Natural killer cell treated with Interleukin-12 subunit alpha and Interleukin-12 subunit beta and Interleukin-15 and Interleukin-18, amount 100 ng/mL, for 72 hours (primary cell): ENCODE measurements around the gene CPTP. TPM values are rescaled to one million over a fixed set of nuclear protein-coding genes. Genes with fewer than 3 reads are reported as not detected.
"Not testable (repeated sequence)": the region's sequence is repeated elsewhere in the genome, so short reads cannot be mapped to it uniquely, and the experiment has no call there.

ENCODE experiments used
- ATAC-seq, 2 donors: fragments of 150-1000 bp; cut with Tn5 transposase in 1 of 2; sonication (Bioruptor Pico), chemical (Tn5 transposase) in 1 of 2; 2 replicates each; pipeline ENCODE4 v1.10.0; 2021
- DNase-seq: peaks from one replicate; pipeline ENCODE4 v3.0.0; 2022; ENCODE audit warnings: low spot score
- H3K27ac Mint-ChIP-seq, 2 donors: 1 replicate in 1 of 2; 2 replicates in 1 of 2; pipeline ENCODE4 v1.8.0; 2022; ENCODE audit warnings: mixed read lengths in 2 of 2, mild to moderate bottlenecking in 1 of 2, moderate library complexity in 1 of 2
- H3K27me3 Mint-ChIP-seq, 2 donors: 1 replicate in 1 of 2; 2 replicates in 1 of 2; pipeline ENCODE4 v1.8.0; 2022; ENCODE audit warnings: mixed read lengths in 2 of 2
- H3K36me3 Mint-ChIP-seq: one replicate; pipeline ENCODE4 v1.8.0; 2022; ENCODE audit warnings: mixed read lengths
- H3K4me1 Mint-ChIP-seq, 2 donors: 1 replicate in 1 of 2; 2 replicates in 1 of 2; pipeline ENCODE4 v1.8.0; 2022; ENCODE audit warnings: low read depth in 2 of 2, mixed read lengths in 2 of 2, mild to moderate bottlenecking in 1 of 2
- H3K4me3 Mint-ChIP-seq: one replicate; pipeline ENCODE4 v1.8.0; 2022; ENCODE audit warnings: mixed read lengths
- H3K9me3 Mint-ChIP-seq: 2 replicates; pipeline ENCODE4 v1.8.0; 2022; ENCODE audit warnings: mixed read lengths
- total RNA-seq, 2 donors: library from RNA; stranded (reverse); gene quantifications; one replicate each; pipeline ENCODE4 v1.2.3, GENCODE V29; 2022

Gene CPTP
- total RNA-seq, 2 donors from 2014 or later: 15.7 to 20.1 TPM

DNA sequence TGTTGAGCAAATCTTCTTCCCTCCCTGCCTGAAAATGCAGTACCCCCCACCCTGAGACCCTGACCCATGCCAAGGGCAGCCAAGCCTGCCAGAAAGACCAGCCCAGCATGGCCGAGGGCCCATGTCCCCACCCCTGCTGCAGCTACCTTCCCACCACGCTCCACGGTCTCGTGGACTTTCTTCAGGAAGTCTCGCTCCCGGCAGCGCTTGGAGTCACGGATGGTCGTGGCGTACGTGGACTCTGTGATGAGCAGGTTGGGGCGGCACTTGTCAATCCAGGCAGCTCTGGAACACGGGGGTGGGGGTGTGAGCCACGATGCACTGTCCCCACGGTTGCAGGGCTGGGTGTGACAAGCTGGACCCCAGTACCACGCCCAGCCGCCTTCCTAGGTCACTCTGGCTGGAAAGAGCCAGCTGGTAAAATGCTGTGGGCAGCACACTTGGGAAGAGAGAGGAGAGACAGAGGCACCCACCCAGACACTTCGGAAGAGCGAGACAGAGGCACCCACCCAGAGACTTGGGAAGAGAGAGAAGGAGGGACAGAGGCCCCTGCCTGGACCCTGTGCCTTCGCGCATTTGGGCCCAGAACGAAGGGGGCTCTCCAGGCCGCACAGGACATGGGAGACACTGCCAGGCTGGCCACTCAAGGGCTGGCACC is 9.8 kb upstream of the CPTP start:
- no peak for DNase-seq
- H3K9me3 Mint-ChIP-seq: no peaks in the 10 kb centered on the region
- no peak overlapping the region for H3K27ac Mint-ChIP-seq
- no peaks in the 10 kb centered on the region for H3K36me3 Mint-ChIP-seq
- H3K27me3 Mint-ChIP-seq: no peaks in the 10 kb centered on the region
- no peak overlapping the region for H3K4me3 Mint-ChIP-seq
- no peak for ATAC-seq
- H3K4me1 Mint-ChIP-seq: peaks cover 0 to 7% of the 10 kb centered on the region in 2 donors

DNA sequence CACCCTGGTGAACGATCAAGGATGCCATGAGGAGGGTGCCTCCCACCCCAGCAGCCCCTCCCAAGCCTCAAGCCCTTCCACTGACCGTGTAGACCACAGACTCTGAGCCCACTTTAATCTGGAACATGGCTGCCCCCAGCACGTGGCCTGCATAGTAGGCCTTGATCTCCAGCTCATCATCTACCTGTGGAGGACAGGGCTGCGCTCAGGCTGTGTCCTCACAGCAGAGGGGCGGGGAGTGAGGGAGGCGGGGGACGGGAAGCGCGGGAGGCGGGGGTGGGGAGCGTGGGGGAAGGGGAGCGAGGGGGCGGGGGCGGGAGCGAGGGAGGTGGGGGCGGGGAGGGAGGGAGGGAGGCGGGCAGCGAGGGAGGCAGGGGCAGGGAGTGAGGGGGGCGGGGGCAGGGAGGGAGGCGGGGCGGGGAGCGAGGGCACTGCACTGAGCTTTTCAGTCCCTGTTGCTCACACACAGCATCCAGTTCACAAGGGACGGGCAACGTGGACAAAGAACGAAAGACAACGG is 9.1 kb upstream of the CPTP start:
- no peaks in the 10 kb centered on the region for H3K36me3 Mint-ChIP-seq
- H3K27me3 Mint-ChIP-seq: no peaks in the 10 kb centered on the region
- DNase-seq (no peak), ATAC-seq (no peak)
- H3K27ac Mint-ChIP-seq: no peak overlapping the region
- H3K4me3 Mint-ChIP-seq: no peak overlapping the region
- H3K4me1 Mint-ChIP-seq: peaks cover 0 to 11% of the 10 kb centered on the region in 2 donors
- no peaks in the 10 kb centered on the region for H3K9me3 Mint-ChIP-seq

DNA sequence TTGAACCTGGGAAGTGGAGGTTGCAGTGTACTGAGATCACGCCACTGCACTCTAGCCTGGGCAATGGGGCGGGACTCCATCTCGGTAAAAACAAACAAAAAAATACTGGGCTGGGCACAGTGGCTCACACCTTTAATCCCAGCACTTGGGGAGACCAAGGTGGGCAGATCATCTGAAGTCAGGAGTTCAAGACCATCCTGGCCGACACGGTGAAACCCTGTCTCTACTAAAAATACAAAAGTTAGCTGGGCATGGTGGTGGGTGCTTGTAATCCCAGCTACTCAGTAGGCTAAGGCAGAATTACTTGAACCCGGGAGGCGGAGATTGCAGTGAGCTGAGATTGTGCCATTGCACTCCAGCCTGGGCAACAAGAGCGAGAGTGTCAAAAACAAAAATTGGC is 8.4 kb upstream of the CPTP start:
- H3K4me3 Mint-ChIP-seq, ATAC-seq, DNase-seq, H3K9me3 Mint-ChIP-seq, H3K27me3 Mint-ChIP-seq, H3K36me3 Mint-ChIP-seq: not testable (repeated sequence)
- Mint-ChIP-seq H3K27ac (peak overlapping the region in 1 of 2 donors; percentile 68), H3K4me1 (peaks cover 0 to 11% of the 10 kb centered on the region in 2 donors)

DNA sequence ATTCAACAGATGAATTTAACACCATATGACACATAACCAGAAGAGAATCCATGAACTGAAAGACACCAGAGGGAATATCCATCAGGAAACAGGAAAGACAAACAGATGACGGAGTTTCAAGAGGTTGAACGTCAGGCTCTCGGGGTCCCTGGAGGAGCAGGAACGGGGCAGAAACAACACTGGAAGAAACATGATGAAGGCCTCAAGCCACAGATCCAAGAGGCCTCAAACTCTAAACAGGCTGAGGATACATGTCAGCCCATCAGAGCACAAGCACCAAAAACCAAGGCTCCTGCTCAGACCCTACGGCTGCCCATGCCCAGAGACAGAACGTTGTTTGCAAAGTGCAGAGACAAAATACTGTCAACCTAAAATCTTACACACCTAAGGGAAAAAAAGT is 7.2 kb upstream of the CPTP start:
- H3K4me3 Mint-ChIP-seq: no peak overlapping the region

DNA sequence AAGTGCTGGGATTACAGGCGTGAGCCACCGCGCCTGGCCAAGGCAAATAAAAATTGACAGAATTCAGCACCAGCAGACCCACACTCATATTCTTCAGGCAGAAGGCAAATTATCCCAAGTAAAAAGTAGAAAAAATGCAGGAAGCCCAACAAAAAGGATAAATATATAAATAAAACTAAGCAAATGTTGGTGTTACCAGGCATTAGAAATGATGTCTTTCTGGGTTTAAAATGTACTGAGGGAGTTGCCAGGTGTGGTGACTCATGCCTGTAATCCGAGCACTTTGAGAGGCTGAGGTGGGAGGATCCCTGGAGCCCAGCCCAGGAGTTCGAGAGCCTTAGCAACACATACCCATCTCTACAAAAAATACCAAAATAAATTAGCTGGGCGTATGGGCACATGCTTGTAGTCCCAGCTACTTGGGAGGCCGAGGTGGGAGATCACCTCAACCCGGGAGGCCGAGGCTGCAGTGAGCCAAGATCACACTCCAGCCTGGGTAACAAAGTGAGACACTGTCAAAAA is 6.4 kb upstream of the CPTP start:
- H3K36me3 Mint-ChIP-seq: no peaks in the 10 kb centered on the region

More for the DNA sequence above, 7.2 kb upstream of the CPTP start:
- Mint-ChIP-seq H3K9me3 (no peaks in the 10 kb centered on the region), H3K27ac (no peak overlapping the region), H3K27me3 (no peaks in the 10 kb centered on the region), H3K4me1 (peaks cover 5 to 15% of the 10 kb centered on the region in 2 donors), H3K36me3 (no peaks in the 10 kb centered on the region)
- DNase-seq (no peak), ATAC-seq (no peak)

DNA sequence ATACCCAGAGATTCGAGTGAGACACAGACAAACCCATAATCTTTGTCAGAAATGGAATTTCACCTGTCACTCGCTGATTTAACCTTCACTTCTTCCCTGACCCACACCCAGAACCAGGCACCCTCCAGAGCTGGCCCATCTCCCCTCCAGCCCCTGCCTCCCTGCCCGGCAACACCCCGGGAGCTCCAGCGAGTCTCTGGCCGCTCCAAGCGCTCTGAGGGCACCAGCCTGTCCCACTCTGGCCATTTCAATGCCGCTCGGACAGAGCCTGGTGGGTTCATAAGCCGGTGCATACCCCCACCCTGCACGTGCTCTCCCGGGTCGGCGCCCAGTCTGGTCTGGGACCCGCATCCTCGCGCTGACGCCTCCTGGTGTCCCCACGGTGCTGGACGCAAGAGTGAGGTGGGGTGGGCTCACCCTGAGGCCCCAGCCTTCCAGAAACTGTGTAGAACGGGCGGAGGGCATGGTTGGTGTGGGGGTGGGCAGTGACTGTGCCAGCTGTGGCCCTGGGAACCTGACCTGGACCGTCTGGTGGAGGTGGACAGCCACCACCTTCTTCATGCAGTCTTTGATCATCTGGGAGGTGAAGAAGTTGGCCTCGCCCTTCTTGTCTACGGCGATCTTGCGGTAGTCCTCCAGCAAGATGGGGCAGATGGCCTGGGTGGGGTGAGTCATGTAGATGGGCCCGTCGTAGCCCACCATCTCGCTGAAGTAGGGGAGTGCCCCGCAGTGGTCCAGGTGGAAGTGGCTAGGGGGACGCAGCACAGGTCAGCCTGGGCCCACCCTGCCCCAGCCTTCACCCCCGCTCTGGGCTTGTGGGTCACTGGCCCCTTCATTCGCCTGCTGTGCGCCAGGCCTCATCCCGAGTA is 5.6 kb upstream of the CPTP start:
- Mint-ChIP-seq H3K9me3 (no peaks in the 10 kb centered on the region), H3K27ac (peak overlapping the region in 1 of 2 donors; percentile 47), H3K4me1 (peaks cover 20 to 25% of the 10 kb centered on the region in 2 donors), H3K4me3 (no peak overlapping the region), H3K27me3 (no peaks in the 10 kb centered on the region), H3K36me3 (peaks cover 6% of the 10 kb centered on the region)
- ATAC-seq (no peak), DNase-seq (no peak)

More for the DNA sequence above, 6.4 kb upstream of the CPTP start:
- Mint-ChIP-seq H3K27me3 (no peaks in the 10 kb centered on the region), H3K9me3 (no peaks in the 10 kb centered on the region), H3K4me1 (peaks cover 13 to 19% of the 10 kb centered on the region in 2 donors), H3K27ac (no peak overlapping the region), H3K4me3 (no peak overlapping the region)
- no peak for DNase-seq
- ATAC-seq: no peak

DNA sequence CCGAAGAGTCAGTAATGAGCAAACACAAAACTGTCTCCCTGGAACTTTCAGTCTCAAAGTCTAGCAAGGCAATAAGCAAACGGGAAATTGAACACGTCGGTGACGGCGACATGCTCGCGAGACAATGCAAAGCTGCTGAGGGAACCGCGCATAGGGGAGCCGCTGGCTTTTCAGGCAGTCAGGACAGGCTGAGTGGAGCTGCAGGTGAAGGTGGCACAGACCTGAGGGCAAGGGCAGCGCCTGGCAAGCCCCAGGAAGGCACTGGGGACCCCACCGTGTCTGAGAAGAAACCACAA is 5.0 kb upstream of the CPTP start:
- Mint-ChIP-seq H3K4me1 (peaks cover 20 to 27% of the 10 kb centered on the region in 2 donors), H3K9me3 (no peaks in the 10 kb centered on the region), H3K27me3 (no peaks in the 10 kb centered on the region), H3K4me3 (no peak overlapping the region), H3K36me3 (peaks cover 6% of the 10 kb centered on the region), H3K27ac (peak overlapping the region in 1 of 2 donors; percentile 47)
- ATAC-seq: no peak
- DNase-seq: no peak

DNA sequence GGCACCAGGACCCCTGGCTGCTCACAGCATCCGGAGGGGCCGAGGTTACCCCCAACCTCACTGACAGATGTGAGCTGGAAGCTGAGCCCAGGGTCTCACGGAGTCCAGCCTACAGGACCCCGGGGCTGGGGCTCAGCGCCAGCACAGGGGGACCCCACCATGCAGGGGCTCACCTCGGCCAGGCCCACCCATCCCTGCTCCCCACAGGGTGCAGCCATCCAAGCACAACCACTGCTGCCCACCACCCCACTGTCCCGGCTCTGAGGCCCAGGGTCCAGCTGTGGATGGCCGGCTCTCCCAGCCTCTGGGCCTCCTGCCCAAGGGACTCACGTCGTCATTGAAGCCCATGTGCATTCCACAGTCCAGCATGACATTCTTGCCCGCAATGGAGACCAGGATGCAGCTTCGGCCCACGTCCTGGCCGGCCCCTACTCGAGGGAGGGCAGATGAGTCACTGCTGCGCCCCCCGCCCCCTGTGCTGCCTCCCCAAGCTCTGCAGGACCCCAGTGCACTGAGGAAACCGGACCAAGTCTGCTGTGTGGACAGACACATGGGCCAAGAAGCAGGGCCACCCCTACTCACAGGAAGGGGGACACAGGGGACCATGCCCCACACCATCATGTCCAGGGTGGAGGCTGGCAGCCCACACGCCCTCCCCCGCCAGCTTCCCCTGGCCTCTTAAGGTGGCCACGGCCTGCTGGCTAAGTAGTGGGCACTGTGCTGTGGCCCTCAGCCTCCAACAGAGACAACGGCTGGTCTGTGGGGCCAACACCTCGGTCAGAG is 3.7 kb upstream of the CPTP start:
- peaks cover 20 to 25% of the 10 kb centered on the region in 2 donors for H3K4me1 Mint-ChIP-seq
- no peak overlapping the region for H3K27ac Mint-ChIP-seq
- no peak for ATAC-seq
- no peak overlapping the region for H3K4me3 Mint-ChIP-seq
- no peaks in the 10 kb centered on the region for H3K27me3 Mint-ChIP-seq
- H3K9me3 Mint-ChIP-seq: no peaks in the 10 kb centered on the region
- DNase-seq: no peak
- peaks cover 6% of the 10 kb centered on the region for H3K36me3 Mint-ChIP-seq

DNA sequence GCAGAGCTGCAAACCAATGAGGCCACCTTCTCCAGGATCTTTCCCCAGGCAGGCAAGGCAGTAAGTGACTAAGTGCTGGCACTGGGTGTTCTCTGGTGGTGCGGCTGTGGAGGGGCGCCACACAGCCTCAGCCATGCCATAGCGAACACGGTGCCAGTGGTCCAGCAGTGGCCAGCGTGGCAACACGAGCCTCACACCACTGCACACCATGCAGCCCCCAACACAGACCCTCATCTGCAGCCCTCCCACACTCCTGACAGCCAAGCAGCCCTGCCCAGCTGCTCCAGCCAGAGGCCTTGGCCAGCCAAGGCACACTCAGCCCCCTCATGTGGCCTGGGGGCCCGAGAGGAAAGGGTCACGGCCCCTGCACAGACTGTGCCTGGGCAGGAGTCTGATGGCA is 3.1 kb upstream of the CPTP start:
- peaks cover 6% of the 10 kb centered on the region for H3K36me3 Mint-ChIP-seq
- no peaks in the 10 kb centered on the region for H3K27me3 Mint-ChIP-seq
- no peak overlapping the region for H3K27ac Mint-ChIP-seq
- ATAC-seq: no peak
- H3K4me1 Mint-ChIP-seq: peaks cover 20 to 28% of the 10 kb centered on the region in 2 donors
- H3K4me3 Mint-ChIP-seq: no peak overlapping the region
- DNase-seq: no peak
- no peaks in the 10 kb centered on the region for H3K9me3 Mint-ChIP-seq

DNA sequence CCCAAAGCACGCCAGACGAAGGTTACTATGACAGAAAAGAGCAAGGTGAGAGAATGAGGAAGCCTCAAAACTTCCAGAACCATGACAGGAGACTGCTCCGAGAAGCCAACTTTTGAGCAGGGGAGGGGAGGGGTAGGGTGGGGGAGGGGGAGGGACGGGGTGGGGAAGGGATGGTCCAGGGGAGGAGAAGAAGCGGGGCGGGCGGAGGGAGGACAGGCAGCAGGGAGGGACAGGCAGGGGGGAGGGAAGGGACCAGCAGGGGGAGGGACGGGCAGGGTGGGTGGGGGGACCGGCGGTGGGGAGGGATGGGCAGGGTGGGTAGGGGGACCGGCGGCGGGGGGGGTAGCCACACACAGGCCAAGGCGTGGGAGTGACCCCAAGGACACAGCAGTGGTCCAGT is 2.2 kb upstream of the CPTP start:
- Mint-ChIP-seq H3K4me1 (peaks cover 20 to 28% of the 10 kb centered on the region in 2 donors), H3K27me3 (no peaks in the 10 kb centered on the region), H3K27ac (peak overlapping the region in 1 of 2 donors; percentile 94), H3K36me3 (peaks cover 6% of the 10 kb centered on the region), H3K4me3 (peak overlapping the region; percentile 84), H3K9me3 (no peaks in the 10 kb centered on the region)
- ATAC-seq: no peak
- DNase-seq: no peak

DNA sequence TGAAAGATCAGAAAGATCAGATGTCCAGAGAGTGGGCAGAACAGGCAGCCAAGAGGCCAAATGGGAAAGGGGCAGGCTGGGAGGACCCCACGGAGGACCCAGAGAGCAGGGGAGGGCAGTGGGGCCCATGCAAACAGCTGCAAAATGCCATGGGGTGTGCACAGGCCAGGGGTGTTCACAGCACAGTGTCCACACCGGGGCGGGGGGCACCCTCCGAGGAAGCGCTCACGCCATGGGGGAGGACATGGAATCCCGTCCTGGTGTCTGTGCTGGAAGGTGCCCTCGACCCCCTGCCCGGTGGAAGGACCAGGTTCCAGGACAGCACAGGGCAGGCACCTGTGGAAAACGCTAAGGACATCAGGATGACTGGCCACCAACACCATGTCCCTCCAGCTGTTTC is 1.6 kb upstream of the CPTP start:
- peak overlapping the region in 1 of 2 donors; percentile 94 for H3K27ac Mint-ChIP-seq

DNA sequence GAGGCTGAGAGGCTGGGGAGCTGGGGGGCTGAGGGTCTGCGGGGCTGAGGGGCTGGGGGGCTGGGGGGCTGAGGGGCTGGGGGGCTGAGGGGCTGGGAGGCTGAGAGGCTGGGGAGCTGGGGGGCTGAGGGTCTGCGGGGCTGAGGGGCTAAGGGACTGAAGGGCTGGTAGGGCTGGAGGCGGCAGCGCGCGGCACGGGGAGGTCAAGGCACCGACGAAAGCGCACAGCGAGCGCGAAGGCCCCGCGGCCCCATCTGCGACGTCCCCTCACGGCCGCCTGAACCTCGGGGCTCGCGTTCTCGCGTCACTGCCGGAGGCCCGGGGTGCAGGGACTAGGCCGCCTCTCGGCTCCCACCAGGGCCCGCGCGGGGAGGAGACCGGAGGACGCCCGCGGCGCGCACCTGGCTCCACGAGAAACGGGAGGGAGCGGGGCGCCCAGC is 498 bp upstream of the CPTP start:
- DNase-seq (no peak), ATAC-seq (peak; percentile 55 to 58)
- Mint-ChIP-seq H3K4me3 (peak overlapping the region; percentile 85), H3K4me1 (peaks cover 20 to 28% of the 10 kb centered on the region in 2 donors), H3K27me3 (no peaks in the 10 kb centered on the region), H3K27ac (peak overlapping the region; percentile 51 to 80), H3K36me3 (peaks cover 6% of the 10 kb centered on the region), H3K9me3 (no peaks in the 10 kb centered on the region)

More for the DNA sequence above, 1.6 kb upstream of the CPTP start:
- H3K4me3 Mint-ChIP-seq: peak overlapping the region; percentile 99
- peaks cover 20 to 28% of the 10 kb centered on the region in 2 donors for H3K4me1 Mint-ChIP-seq
- peaks cover 6% of the 10 kb centered on the region for H3K36me3 Mint-ChIP-seq
- H3K27me3 Mint-ChIP-seq: no peaks in the 10 kb centered on the region
- H3K9me3 Mint-ChIP-seq: no peaks in the 10 kb centered on the region
- no peak for ATAC-seq
- no peak for DNase-seq

DNA sequence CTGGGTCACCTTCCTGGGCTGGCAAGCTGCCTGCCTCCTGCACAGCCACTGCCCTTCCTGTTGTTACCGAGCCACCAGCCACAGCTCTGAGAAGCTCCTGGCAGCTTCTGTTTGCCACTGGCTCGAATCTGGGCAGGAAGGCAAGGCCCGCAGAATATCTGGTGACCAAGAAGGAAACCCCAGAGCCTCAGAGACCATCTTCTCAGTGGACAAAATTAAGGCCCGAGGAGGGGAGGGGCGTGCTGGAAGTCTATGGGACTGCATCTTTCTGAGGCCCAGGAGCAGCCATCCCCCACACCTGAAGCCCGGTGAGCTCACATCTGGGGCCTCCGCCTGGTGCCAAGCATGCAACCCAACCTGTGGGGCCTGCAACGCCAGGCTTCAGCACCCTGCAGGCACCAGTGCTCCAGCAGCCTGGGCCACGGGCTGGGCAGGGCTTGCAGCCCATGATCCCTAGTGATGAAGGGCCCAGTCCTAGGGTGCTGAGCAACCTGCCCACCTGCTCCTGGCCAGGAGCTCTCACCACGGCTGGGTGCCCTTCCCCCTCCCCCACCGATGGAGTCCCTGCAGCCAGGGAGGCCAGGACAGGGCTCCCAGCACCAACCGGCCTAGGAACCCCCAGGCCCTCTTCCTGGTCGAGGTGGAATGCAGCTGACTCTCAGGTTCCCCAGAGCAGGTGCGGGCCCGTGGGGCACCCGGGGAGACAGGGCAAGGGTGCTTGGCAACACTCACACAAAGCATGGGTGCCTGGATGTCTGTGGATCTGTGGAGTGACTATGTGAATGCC is 879 bp downstream of the CPTP start:
- H3K27me3 Mint-ChIP-seq: no peaks in the 10 kb centered on the region

More for the DNA sequence above, 879 bp downstream of the CPTP start:
- Mint-ChIP-seq H3K9me3 (no peaks in the 10 kb centered on the region), H3K4me3 (peak overlapping the region; percentile 85), H3K36me3 (peaks cover 6% of the 10 kb centered on the region), H3K4me1 (peaks cover 23 to 24% of the 10 kb centered on the region in 2 donors), H3K27ac (peak overlapping the region in 1 of 2 donors; percentile 31)
- DNase-seq (no peak), ATAC-seq (no peak)
